GM19351 (cell line): ENCODE results near the gene APOBEC3A.
"Not testable (repeated sequence)": the region's sequence is repeated elsewhere in the genome, so short reads cannot be mapped to it uniquely, and the experiment has no call there.

ENCODE experiments used
- ATAC-seq: cut with Tn5 transposase; IDR thresholded peaks from one replicate; pipeline ENCODE4 v1.9.1; 2021; ENCODE audit warnings: mild to moderate bottlenecking, moderate library complexity; ENCODE audit not compliant: unreplicated experiment

APOBEC3A gene

GRCh38 chr22:38977289-38977688 lies 19.9 kb downstream of the APOBEC3A start:
- ATAC-seq = not testable (repeated sequence)

- not testable (repeated sequence) for ATAC-seq
Measured at GRCh38 chr22:38980587-38980986, 23.2 kb downstream of the APOBEC3A start.

- ATAC-seq = no peak
Measured at GRCh38 chr22:38981005-38981991, 23.9 kb downstream of the APOBEC3A start.

- peak; percentile 61 for ATAC-seq
Measured at GRCh38 chr22:38981992-38982927, 24.9 kb downstream of the APOBEC3A start, which contains the start of gene APOBEC3B. Gene APOBEC3B (plus strand): TSS chr22:38982347. CDS start chr22:38982454, 107 bp downstream.

GRCh38 chr22:38984224-38984623 lies 26.8 kb downstream of the APOBEC3A start:
- ATAC-seq = no peak

- ATAC-seq = peak; percentile 65
Measured at GRCh38 chr22:38984784-38985757, 27.7 kb downstream of the APOBEC3A start.

- ATAC-seq = no peak
Measured at GRCh38 chr22:38986629-38987028, 29.2 kb downstream of the APOBEC3A start.

GRCh38 chr22:38987171-38987895 lies 29.9 kb downstream of the APOBEC3A start:
- no peak for ATAC-seq

GRCh38 chr22:38989466-38989865 lies 32.1 kb downstream of the APOBEC3A start:
- no peak for ATAC-seq

GRCh38 chr22:38992871-38993371 lies 35.5 kb downstream of the APOBEC3A start:
- not testable (repeated sequence) for ATAC-seq

- ATAC-seq = no peak
Measured at GRCh38 chr22:38996105-38996504, 38.7 kb downstream of the APOBEC3A start.

- no peak for ATAC-seq
Measured at GRCh38 chr22:38997518-38997917, 40.1 kb downstream of the APOBEC3A start.

- ATAC-seq = peak; percentile 53
Measured at GRCh38 chr22:39003165-39003638, 45.8 kb downstream of the APOBEC3A start.

GRCh38 chr22:39007177-39007576 lies 49.8 kb downstream of the APOBEC3A start:
- no peak for ATAC-seq

GRCh38 chr22:39008271-39008850 lies 51.0 kb downstream of the APOBEC3A start:
- ATAC-seq = not testable (repeated sequence)

GRCh38 chr22:39010946-39011345 lies 53.5 kb downstream of the APOBEC3A start:
- no peak for ATAC-seq
